ENCODE measurements around the gene SDHAF1. TPM values are rescaled to one million over a fixed set of nuclear protein-coding genes. Genes with fewer than 3 reads are reported as not detected.

SDHAF1 gene
- total RNA-seq, 1 experiment from 2014 or later = 16.0 TPM

GRCh38 chr19:36030264-36031148 is 35.5 kb downstream of the SDHAF1 start:
- Histone ChIP-seq H3K79me2 (ENCODE audit: insufficient read depth, low read length) (no peaks in the 10 kb centered on the region), H3K23ac (ENCODE audit: insufficient read length, low read depth, low read length) (no peak overlapping the region), H3K4me2 (ENCODE audit: insufficient read depth, insufficient read length, low read length) (no peak overlapping the region), H3K18ac (ENCODE audit: insufficient read length, low read depth, low read length) (no peak overlapping the region), H4K20me1 (ENCODE audit: control insufficient read depth, insufficient read depth, insufficient read length) (no peaks in the 10 kb centered on the region), H2AK5ac (ENCODE audit: insufficient read length, low read length) (no peak overlapping the region), H2BK12ac (ENCODE audit: insufficient read length, low read depth, low read length) (no peak overlapping the region), H3K14ac (ENCODE audit: insufficient read depth, low read length) (no peak overlapping the region), H2BK5ac (ENCODE audit: insufficient read length, low read length) (no peak overlapping the region), H3K9ac (ENCODE audit: extremely low read depth, insufficient read length, low read length) (no peak overlapping the region), H3K9me3 (ENCODE audit: control insufficient read depth, low read depth, low read length) (no peaks in the 10 kb centered on the region), H3K27me3 (ENCODE audit: insufficient read depth, low read length) (no peaks in the 10 kb centered on the region), H4K91ac (ENCODE audit: insufficient read length, low read depth, low read length) (no peak overlapping the region), H3K4me1 (ENCODE audit: insufficient read depth, low read length) (no peaks in the 10 kb centered on the region; the same call in 1 of the 2 replicates), H4K8ac (replicated peaks; ENCODE audit: insufficient read length, low read depth, low read length) (no peak overlapping the region), H2BK120ac (ENCODE audit: low read depth, low read length, poor library complexity, severe bottlenecking) (no peak overlapping the region), H3K23me2 (ENCODE audit: insufficient read length, low read depth, low read length, poor library complexity, severe bottlenecking) (peaks cover 12% of the 10 kb centered on the region), H3T11ph (ENCODE audit: low read length) (no peak overlapping the region), H3K56ac (ENCODE audit: insufficient read length, low read depth, low read length) (no peak overlapping the region), H2AFZ (ENCODE audit: low read length) (no peak overlapping the region), H2BK15ac (ENCODE audit: low read depth, low read length) (no peak overlapping the region), H2BK20ac (ENCODE audit: low read depth, low read length, poor library complexity, severe bottlenecking) (no peak overlapping the region), H4K5ac (ENCODE audit: insufficient read length, low read depth, low read length) (no peak overlapping the region), H3K27ac (ENCODE audit: insufficient read length, low read depth, low read length) (no peak overlapping the region), H3K79me1 (ENCODE audit: insufficient read depth, low read depth, low read length, poor library complexity, severe bottlenecking) (no peaks in the 10 kb centered on the region), H3K4ac (ENCODE audit: low read depth, low read length) (no peak overlapping the region)
- no peaks in the 10 kb centered on the region; a peak in 2 of 5 replicates for H3K9me3 Mint-ChIP-seq
- peaks cover 2 to 24% (median 22%) of the 10 kb centered on the region in 3 experiments; a peak in 6 of 7 replicates for H3K36me3 Mint-ChIP-seq (ENCODE audit: insufficient read depth in 1 of 3, low read depth in 3 of 3)
- H3K4me1 Mint-ChIP-seq = peaks cover 4 to 7% of the 10 kb centered on the region in 2 experiments; a peak in 3 of 4 replicates
- no peak for TF ChIP-seq CTCF (conservative IDR thresholded peaks at IDR 0.05)
- H3K27ac Mint-ChIP-seq = no peak overlapping the region; a peak in 2 of 7 replicates
- no peak for DNase-seq
- WGBS (ENCODE audit: extremely low coverage, insufficient read length, low lambda C conversion rate) = no CpG with 5 or more reads among the region's 8 CpGs
- H3K4me3 Mint-ChIP-seq = no peak overlapping the region
- peaks cover 12% of the 10 kb centered on the region for H3K27me3 Mint-ChIP-seq (ENCODE audit: low read depth)

Measured in H9 (cell line).